HG03135 (cell line): ENCODE data around the gene NKAIN2.
A peak's percentile ranks its signal among the peaks of the same experiment; 100 is the strongest.

Experiments used
- ATAC-seq: cut with Tn5 transposase; IDR thresholded peaks from one replicate; pipeline ENCODE4 v1.9.1; 2021; ENCODE audit warnings: mild to moderate bottlenecking, moderate library complexity; ENCODE audit not compliant: unreplicated experiment

The NKAIN2 gene

DNA sequence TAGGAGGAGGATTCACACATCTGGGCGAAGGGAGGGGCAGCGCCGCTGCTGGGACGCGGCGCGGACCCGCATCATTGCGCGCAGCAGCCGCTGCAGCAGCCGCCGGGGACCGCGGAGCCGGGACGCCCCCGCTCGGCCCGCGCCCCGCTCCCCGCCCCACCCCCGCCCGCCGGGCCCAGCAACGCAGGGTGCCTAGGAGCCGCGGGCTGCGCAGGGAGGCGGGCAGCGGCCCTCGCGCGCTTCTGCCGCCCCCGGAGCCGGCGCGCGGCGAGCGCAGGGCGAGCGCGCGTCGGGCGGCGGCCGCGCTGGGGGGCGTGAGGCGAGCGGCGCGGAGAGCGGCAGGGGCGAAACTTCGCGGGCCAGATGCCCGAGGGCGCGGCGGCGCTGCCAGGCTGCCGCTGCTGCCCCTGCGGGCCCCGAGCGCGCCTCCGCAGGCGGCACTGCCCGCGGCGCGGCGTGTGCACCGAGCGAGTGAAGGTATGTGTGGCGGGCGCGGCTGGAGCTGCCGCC is at the start of gene NKAIN2:
Gene NKAIN2, plus strand, starts transcription at position 362 of the 510 bp plus-strand sequence.
- peak; percentile 35 for ATAC-seq

DNA sequence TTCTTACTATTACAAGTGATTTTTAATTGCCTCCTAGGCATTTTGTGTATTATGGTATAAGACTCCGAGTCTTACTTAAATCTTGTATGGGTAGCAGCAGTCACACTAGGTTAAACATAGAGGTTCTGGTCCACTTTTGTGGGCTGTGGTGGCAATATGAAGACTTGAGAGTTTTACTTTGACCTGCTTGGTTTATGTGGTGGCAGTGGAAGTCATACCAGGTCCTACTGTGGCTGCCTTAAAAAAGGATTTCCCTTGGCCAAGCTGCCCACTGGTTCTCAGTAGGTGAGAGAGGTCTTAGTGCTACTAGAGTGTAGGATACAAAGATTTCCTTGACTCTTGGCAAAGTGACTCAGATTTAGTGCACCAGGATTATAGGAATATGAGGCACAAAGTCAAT is 44.2 kb upstream of the NKAIN2 start:
- ATAC-seq, result no peak

DNA sequence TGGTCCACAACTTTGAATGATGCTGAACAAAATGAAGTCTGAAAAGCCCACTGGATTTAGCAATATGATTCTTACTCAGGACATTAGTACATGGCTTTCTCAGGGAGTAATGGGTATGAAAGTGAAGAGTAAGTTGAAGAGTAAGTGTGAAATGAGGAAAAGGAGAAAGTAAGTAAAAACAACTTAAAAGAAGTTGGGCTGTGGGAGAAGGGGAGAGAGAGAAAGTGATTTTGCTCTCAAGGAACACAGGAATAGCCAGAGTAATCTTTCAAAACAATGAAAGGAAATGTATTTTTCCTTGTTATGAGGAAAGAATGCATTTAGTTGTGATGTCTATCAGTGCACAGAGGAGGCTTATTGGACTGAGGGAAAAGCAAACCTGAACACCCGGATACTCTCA is 39.8 kb upstream of the NKAIN2 start:
- no peak for ATAC-seq

DNA sequence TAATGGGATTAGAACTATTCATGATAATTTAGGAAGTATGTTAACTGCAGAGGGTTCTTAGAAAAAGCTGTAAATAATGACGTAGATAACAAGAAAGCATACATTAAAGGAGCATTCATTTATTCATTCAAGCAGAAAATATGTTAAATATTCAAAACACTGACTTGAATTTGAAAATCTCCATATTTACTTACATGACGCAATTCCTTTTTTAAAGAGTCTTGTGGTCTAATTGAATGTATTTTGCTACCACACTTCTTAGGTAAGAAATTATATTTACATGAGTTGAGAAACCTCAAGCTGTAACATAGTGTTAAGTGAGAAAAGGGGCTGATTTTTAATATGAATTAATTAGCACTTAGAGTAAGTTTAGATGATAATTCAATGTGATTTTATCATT is 38.9 kb upstream of the NKAIN2 start:
- ATAC-seq, result no peak

DNA sequence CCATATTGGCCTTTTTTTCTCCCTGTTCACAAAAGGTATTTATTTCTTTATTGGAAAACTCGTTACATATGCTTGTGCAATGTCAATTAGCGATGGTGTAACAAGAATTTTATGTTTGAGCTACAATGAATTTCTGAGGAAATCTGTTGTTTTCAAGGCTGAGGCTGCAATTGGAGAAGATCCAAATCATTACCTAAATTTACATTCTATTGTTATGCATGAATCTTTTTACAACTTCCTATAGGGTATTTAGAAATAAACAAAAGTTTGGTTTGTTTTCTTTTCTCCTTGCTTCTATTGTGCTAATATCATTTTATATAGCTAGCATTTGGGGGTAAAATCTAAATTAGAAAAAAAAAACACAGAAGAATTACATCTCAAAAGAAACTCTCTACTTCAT is 34.7 kb upstream of the NKAIN2 start:
- ATAC-seq, result no peak

DNA sequence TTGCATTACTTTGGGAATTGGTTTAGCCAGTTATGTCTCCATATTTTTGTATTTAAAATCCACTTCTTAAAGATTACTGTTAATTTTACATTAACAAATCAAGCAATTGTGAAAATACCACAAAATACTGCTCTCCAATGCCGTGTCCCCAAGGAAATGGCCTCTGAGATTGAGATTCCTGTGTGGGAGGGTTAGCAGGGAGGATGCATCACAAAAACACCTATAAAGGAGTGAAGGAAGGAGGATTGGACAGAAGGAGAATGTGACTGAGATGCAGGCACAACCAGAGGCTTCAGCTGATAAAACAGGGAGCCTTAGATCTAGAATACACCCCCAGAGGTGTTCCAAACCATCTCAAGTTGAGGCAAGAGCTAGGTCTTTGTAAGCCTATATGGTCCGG is 34.2 kb upstream of the NKAIN2 start:
- ATAC-seq, result no peak

DNA sequence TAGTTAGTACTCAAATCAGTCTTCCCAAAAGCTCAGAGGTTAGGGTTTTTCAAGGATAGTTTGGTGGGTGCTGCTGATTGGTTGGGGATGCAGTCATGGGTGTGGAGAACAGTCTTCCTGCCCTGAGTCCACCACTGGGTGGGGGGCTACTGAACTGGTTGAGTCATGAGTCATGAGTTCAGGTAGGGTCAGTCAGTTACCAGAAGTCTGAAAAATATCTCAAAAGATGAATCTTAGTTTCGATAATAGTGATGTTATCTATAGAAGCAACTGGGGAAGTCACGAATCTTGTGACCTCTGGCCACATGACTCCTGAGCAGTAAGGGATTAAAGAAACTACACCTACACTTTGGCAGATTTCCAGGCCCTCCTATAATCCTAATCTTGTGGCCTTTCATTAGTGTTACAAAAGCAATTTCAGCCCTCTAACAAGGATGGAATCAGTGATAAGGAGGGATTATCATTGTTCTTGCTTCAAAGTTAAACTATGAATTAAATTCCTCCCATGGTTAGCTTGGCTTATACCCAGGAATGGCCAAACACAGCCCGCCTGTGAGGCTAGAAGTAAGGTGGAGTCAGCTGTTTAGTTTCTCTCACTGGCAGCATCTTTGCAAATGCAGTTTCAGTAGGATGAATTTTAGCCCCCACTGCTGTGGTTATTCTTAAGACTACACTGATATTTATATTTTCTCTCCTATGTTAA is 33.3 kb upstream of the NKAIN2 start:
- ATAC-seq, result no peak

DNA sequence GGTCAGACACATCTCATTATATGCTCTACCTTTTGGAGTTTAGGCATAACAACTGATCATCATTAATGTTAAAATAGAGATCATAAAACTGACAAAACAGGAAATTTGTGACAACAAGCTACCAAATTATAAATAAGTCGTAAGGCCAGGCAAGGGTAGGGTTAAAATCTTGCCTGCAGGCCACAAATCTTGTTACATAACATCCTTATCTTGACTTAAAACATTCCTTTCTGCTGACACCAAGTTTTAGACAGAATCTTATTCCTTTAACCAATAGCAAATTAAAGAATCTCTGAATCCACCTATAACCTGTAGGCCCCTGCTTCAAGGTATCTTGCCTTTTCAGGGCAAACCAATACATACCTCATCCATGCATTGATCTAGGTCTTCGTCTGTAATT is 32.5 kb upstream of the NKAIN2 start:
- no peak for ATAC-seq

DNA sequence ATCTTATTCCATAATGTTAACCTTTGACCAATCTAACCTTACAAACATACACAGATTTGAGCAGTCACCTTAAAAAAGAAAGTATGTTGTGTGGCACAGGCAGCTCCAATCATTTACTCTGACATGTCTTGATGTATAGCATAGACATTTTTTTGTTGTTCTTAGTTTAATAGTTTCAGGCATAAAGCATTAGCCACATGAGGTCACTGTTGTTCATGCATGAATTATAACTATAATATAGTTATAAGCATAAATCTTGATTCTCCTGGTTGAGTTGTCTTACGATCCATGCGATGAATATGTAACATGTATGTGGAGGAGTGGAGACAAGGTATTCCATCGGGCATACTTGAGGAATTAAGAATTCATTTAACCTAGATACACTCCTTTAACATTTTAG is 26.1 kb upstream of the NKAIN2 start:
- no peak for ATAC-seq

DNA sequence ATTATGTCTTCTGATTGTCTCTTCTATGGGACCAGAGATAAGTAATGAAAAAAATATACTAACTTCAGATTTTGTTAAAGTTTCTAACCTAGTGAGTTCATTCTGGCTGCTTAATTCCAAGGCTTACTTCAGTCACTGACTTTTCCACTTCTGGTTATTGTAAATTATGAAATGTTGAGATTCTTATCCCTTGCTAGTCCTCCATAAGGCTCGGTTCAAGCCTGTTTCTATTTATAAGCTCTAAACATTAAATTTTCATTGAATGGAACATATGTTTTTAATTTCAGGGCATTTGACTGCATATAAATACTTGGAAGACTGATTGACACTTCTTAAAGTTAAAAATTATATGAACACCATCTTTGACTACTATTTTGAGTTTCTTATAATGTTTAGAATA is 23.6 kb upstream of the NKAIN2 start:
- no peak for ATAC-seq

DNA sequence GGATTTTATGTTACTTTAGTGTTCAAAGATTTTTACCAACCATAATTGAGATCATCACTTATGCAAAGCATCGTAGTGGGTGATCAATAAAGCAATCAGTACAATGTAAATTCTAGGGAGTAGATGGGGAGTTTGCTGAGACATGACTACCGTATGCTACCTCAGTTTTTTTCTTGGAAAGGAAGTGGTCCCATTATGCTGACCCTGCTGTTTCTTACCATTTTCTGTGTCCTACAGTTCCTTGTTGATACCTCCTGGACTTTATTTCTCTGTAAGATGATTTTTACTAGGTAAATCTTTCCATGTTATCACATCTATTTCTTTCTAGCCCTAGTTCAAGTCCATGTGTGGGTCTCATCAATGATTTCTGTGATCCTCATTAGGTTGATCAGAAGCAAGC is 19.3 kb upstream of the NKAIN2 start:
- no peak for ATAC-seq

DNA sequence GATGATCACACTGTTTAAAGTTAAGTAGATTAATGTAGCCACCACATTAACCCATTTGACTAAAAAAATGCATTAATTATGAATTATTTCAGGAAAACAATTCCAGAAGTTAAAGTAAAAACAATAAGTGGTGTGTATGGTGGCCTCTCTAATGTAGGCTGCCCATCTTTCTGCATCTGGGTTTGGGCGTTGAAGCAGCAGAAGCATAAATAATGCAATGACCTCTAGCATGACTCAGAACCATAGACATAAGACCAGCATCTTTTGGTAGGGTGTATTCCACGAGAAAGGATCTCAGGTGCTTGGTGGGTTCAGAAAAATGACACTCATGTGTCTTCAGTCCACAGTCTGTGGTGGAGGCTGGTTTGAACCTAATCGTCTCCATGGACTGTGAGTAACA is 18.6 kb upstream of the NKAIN2 start:
- no peak for ATAC-seq

DNA sequence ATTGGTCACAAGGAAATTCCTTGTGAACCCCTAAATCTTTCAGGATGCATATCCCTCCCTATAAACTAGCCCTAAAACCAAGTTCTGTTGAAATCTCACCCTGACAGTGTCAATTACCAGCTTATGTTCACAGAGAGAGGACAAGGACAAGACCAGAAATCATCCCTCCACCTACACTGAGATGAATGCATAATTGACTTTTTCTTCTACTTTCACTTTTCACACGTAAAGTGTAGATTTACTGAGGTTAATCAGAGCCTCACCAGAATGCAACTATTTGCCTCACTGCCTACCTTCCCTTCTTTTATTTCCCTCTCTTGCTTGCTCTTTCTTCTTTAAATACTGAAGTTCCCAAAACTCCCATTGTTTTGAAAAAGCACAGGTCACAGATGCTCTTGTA is 15.3 kb upstream of the NKAIN2 start:
- ATAC-seq, result no peak

DNA sequence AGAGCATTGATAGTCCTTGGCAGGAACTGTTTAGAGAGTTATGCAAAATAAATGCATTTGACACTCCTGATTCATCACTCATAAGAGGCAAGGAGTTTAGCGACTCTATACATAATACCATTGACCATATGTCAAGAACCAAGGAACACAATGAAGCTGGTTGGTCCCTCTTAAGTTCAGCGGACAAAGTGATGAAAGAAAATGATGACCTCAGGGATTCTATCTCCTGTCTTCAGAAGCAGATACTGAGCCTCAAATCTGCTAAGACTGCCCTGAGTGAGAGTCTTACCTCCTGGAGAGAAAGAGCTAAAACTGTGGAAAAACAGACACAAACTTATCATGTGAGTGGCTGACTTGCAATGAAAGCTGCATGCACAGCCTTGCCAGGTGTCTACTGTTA is 9.5 kb upstream of the NKAIN2 start:
- ATAC-seq, result no peak

DNA sequence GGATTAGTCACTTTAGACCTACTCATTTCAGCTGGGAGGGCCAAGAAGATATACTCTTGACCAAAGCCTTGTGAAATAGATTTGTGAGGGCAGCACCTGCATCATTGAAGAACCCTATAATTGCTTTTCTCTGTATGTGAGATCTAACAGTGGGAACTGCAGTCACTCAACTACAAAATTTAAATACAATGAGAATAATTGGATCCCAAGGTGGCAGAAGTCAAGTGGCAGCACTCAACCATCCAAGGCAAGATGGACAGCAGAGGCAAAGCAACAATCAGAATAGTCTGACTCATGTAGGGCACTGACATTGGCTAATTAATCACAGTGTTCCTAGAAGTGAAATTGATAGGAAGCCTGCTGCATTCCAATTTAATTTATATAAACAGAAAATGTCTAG is 8.9 kb upstream of the NKAIN2 start:
- ATAC-seq, result no peak

DNA sequence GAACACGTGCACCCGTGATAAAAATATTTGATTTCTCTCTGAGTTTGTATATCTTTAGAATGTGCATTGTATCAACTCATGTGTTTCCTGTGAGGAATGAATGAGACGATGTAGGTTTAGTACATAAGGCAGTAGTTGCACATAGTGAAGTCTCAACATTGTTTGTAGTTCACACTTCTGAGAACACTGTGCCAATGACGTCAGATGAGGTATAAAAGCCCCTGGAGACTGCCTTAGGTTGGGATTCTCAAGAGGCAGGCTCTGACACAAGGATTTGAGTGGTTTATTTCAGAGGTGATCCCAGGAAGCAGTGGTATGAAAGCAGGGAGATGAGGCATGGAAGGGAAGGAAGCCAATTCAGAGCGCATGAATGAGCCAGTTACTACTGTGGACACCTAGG is 2.6 kb upstream of the NKAIN2 start:
- ATAC-seq, result no peak

DNA sequence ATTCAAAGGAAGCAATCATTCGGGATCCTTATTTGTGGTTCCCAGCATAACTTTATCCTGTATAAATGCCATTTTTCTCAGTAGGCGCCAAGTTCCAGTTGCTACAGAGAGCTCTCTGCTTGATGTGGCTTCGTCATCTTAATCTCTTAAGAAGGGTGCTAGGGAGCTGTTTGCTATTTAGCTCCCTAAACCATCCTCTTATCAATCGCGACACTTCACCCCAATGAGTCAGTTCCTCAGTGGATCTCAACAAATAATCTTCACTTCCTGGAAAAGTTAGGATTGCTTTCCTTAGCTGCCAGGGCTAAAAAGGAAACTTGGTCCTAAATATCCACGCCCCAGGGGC is 1.3 kb upstream of the NKAIN2 start:
- peak; percentile 13 for ATAC-seq

DNA sequence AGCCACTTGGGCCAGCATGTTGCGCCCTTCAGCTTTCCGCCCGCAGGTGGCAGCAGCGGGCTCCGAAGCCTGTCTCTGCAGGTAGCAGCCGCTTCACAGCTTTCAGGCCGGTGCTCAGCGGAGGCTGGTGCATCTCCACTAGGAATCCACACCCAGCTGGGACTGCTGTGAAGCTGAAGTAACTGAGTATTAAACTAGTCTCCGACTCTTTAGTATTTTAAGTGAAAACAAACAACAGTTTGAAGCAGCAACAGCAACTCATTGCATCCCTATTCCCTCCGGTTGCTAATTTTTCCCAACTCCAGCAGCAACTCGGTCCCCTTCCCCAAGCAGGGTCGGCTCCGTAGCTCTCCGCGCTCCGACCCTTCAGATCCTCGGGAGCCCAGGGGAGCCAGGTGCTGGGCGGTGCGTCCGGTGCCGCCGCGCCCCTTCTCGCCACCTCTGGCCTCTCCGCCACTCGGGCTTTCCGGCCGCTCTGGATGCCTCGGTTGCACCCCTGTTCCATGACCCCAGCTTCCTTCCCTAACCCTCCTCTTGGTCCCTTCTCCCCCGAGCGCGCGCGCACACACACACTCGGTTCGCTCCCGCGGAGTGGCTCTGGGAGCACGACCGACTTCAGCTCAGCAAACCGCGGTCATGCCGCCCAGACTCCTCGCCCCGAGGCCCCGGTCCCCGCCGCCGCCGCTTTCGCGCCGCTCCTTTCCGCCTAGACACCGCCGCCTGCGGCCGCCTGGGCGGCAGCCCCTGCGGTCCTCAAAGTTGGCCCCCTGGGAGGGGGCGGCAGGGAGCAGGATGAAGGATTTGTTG is 765 bp upstream of the NKAIN2 start:
- ATAC-seq, result peak; percentile 93

DNA sequence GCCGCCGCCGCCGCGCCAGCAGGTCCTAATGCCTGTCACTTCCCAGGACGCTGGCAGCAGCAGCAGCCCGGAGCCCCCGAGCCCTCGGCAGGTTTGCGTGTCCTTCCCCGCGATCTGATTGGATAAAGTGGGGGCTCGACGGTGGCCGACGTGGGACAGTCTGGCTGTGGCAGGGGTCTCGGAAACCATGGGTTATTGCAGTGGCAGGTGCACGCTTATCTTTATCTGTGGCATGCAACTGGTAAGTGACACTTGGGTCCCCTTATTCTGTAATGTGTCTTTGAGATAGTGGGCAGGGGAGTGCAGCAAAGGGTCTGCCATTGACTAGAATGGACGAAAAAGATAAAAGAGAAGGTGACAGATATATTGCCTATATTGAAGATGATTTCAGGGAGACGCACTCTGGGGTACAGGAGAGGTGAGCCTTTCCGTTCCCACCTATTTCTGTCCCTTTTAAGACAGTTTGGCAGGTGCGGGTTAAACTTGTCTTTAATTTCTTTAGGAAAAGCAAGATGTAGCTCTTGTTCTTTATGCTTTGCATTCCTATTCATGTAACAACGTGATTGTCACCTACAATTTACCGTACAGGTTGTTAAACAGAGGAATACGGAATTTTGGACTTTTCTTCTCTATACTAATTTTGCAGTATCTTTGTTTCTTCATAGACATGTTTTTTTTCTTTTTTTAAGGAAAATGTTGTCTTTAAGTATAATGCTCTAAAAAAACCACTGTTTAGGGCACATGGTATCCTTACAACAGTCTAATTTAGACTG is 535 bp downstream of the NKAIN2 start:
- no peak for ATAC-seq

DNA sequence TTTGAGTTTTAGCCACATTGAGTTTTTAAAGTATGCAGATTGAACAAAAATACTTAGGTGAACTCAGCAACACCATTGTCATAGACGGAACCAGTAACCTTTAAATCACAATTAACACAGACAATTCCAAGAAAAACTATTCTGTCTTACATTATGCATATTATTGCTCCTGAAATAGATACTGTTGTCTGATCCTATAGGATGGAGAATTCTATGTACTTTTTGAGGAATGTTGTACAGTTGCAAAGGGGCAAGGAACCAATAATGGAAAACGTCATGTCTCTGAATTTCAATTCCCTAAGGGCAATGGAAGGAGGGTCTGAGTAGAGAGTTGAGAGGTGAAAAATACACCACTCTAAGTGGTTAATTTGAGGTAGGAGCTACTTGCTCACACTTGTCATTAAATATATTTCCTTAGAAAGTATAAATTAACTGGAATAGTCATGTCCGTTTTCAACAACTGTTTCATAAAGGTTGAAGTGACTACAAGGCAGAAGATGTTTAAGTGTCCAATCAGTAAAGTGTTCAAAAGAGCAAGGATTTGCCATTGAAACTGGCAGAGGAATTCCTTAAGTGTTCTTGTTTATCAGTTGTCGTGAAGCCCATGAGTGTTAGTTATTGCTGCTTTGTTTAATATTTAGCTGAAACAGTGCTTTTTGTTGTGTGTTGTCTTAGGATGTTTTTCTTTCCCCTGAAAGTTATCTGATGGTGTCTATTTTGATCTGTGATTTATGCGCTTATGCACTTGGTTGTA is 1.3 kb downstream of the NKAIN2 start:
- ATAC-seq, result no peak

DNA sequence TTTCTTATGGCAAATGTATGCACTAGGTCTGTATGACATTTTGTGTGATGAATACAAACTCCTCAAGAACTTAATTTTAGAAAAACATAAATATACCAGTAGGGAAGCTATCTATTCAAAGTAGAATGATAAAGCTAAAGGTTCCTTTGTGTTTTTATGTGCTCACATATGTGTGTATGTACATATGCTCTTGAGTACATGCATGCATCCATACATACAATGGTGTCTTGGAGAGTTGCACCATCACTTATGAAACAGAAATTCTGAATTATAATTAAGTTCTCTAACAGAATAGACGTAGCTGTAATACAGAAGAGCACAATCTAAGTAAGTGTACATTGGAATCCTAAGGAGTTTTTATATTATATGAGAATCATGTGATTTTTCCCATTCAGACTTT is 2.3 kb downstream of the NKAIN2 start:
- no peak for ATAC-seq
